A549 (cell line): ENCODE data around the gene HLX. TPM values are rescaled to one million over a fixed set of nuclear protein-coding genes. Genes with fewer than 3 reads are reported as not detected.

Experiments used
- ATAC-seq, 2 experiments: fragments of 200-7000 bp in 1 of 2; fragments of >200 bp in 1 of 2; cut with Nextera tagmentation in 1 of 2; cut with Tn5 transposase in 1 of 2; 3 replicates each; pipeline versions ENCODE4 v1.8.0 to v1.9.1; 2018 to 2020; ENCODE audit warnings: mild to moderate bottlenecking in 1 of 2, moderate library complexity in 1 of 2
- CTCF ChIA-PET: fragments of 300-600 bp; sonication (Branson Sonifier 250); formaldehyde crosslinking; extraction: SDS; loops from one replicate; lab custom pipeline; 2021; ENCODE audit warnings: antibody characterized with exemption, inconsistent platforms; lab: Yijun Ruan, JAX
- POLR2A ChIA-PET: fragments of 350-600 bp; formaldehyde crosslinking; extraction: SDS; loops from one replicate; lab custom pipeline; 2021; ENCODE audit warnings: antibody characterized with exemption, inconsistent platforms; lab: Yijun Ruan, JAX
- DNase-seq, 2 experiments: peaks; one replicate each; pipeline versions ENCODE4 v3.0.0 to v3.0.0-alpha.2; 2011 to 2016; ENCODE audit warnings: low read depth in 1 of 2, low spot score in 1 of 2
- FAIRE-seq: peaks from 2 replicates; lab custom pipeline; 2011; peaks lifted over from hg19 to GRCh38; lab: Jason Lieb, UNC
- H3K27ac ChIP-seq, 2 experiments: fragments of >200 bp; sonication (Bioruptor Twin); formaldehyde crosslinking; 3 replicates each; pipeline ENCODE4 v1.5.1; 2016 to 2017
- H3K4me1 ChIP-seq: fragments of >200 bp; sonication (Bioruptor Twin); formaldehyde crosslinking; 3 replicates; pipeline ENCODE4 v1.6.1; 2016
- H3K4me2 ChIP-seq: fragments of >200 bp; sonication (Bioruptor Twin); formaldehyde crosslinking; 3 replicates; pipeline ENCODE4 v1.6.1; 2016
- H3K4me3 ChIP-seq: fragments of >200 bp; sonication (Bioruptor Twin); formaldehyde crosslinking; 3 replicates; pipeline ENCODE4 v1.5.1; 2016
- H3K9me3 ChIP-seq: fragments of >200 bp; sonication (Bioruptor Twin); formaldehyde crosslinking; 3 replicates; pipeline ENCODE4 v1.6.1; 2016
- ATOH8 ChIP-seq: fragments of 250-450 bp; sonication (Bioruptor Pico); IDR thresholded peaks from 2 replicates; pipeline ENCODE4 v1.5.0; 2020; ENCODE audit warnings: low read depth, mild to moderate bottlenecking, moderate library complexity
- EHF ChIP-seq: fragments of 250-450 bp; sonication (Bioruptor Pico); IDR thresholded peaks from 2 replicates; pipeline ENCODE4 v1.5.0; 2020; ENCODE audit warnings: mild to moderate bottlenecking
- ESRRA ChIP-seq: fragments of 150-350 bp; IDR thresholded peaks from 2 replicates; pipeline ENCODE4 v1.6.1; 2014; ENCODE audit warnings: mild to moderate bottlenecking, low read length, borderline replicate concordance
- HDAC2 ChIP-seq: fragments of 200-600 bp; sonication (generic); IDR thresholded peaks from 2 replicates; pipeline ENCODE4 v1.6.1; 2016
- KDM1A ChIP-seq: fragments of 200-600 bp; sonication (generic); IDR thresholded peaks from 2 replicates; pipeline ENCODE4 v1.6.1; 2016; ENCODE audit warnings: low read depth, mild to moderate bottlenecking
- MYC ChIP-seq: IDR thresholded peaks from 2 replicates; pipeline ENCODE4 v1.6.1; 2012; ENCODE audit warnings: mild to moderate bottlenecking, inconsistent platforms, low read length, improper control_type of control experiment, borderline replicate concordance
- PHF8 ChIP-seq: fragments of 200-600 bp; sonication (generic); IDR thresholded peaks from 2 replicates; pipeline ENCODE4 v1.6.1; 2016; ENCODE audit warnings: low read depth, mild to moderate bottlenecking, antibody characterized with exemption, moderate library complexity, borderline replicate concordance
- RFX5 ChIP-seq: fragments of 450-650 bp; IDR thresholded peaks from 2 replicates; pipeline ENCODE4 v1.7.1; 2014; ENCODE audit warnings: antibody characterized with exemption, mild to moderate bottlenecking, moderate library complexity
- WGBS: methylation state at CpG from one replicate; pipeline ENCODE4 v1.1.6; 2017; ENCODE audit errors: missing lambda C conversion rate; 5-methylcytosine and 5-hydroxymethylcytosine counted together
- polyA plus RNA-seq, 4 experiments: library from polyadenylated mRNA; depleted of rRNA in 3 of 4; stranded (reverse); fragments of >200 nt; fragmentation: RNase III in 1 of 4; extraction: RNeasy Plus Mini Kit Qiagen cat#74134 plus additional on column Dnase treatment in 1 of 4; gene quantifications; 2 replicates in 3 of 4; 3 replicates in 1 of 4; pipeline ENCODE4 v1.2.3, GENCODE V29; 2011 to 2017

Gene HLX
- polyA plus RNA-seq, 2 of the 4 experiments (the other 2 are of a cell fraction) = 0.70 to 5.6 TPM

- no peak overlapping the region for H3K4me2 ChIP-seq
- no peak overlapping the region for H3K4me3 ChIP-seq
- no peak for DNase-seq
- no peak for ATAC-seq
- no peak overlapping the region for H3K27ac ChIP-seq
- H3K9me3 ChIP-seq = no peaks in the 10 kb centered on the region
- no peak for FAIRE-seq
- ChIA-PET CTCF (interaction anchor here (0.6 to 1.5 kb wide), 2 partner anchors 37 to 737 kb away, joined by 3 to 4 read pairs; no protein-coding TSS in a partner anchor), POLR2A (no interaction called here)
- 21% methylated on average over 5 of the region's 5 CpGs for WGBS
- TF ChIP-seq RFX5 = no peak
- no peak for TF ChIP-seq ATOH8 (CRISPR knock-in tag)
- no peak for TF ChIP-seq PHF8
- TF ChIP-seq EHF (CRISPR knock-in tag) = no peak
- no peaks in the 10 kb centered on the region for H3K4me1 ChIP-seq
These were observed 49.6 kb downstream of the HLX start for GRCh38 chr1:220928725-220929300.

- DNase-seq = no peak
- no peak overlapping the region for H3K27ac ChIP-seq
- FAIRE-seq = no peak
- no peaks in the 10 kb centered on the region for H3K4me1 ChIP-seq
- WGBS = 0% methylated on average over 1 of the region's 1 CpG
- H3K9me3 ChIP-seq = no peaks in the 10 kb centered on the region
- no peak for TF ChIP-seq HDAC2
- TF ChIP-seq KDM1A = no peak
- no peak for TF ChIP-seq MYC
- TF ChIP-seq ESRRA = no peak
- ATAC-seq = no peak
- ChIA-PET POLR2A (no interaction called here), CTCF (interaction anchor here (0.6 to 1.5 kb wide), 2 partner anchors 38 to 737 kb away, joined by 3 to 4 read pairs; no protein-coding TSS in a partner anchor)
- no peak overlapping the region for H3K4me3 ChIP-seq
- H3K4me2 ChIP-seq = no peak overlapping the region
These were observed 50.1 kb downstream of the HLX start for GRCh38 chr1:220929304-220929703.

Other genes with a start within 250 kb of the HLX start
- gene C1orf115, start 189.1 kb upstream of the HLX start, polyA plus RNA-seq (2011; rRNA removed) = 6.4 and 6.9 TPM in 2 replicates
- gene C1orf115, start 189.1 kb upstream of the HLX start, polyA plus RNA-seq (2017; fragmentation: RNase III; extraction: RNeasy Plus Mini Kit Qiagen cat#74134 plus additional on column Dnase treatment) = 6.8 to 8.9 TPM (median 7.5 TPM) in 3 replicates
- gene MTARC2, start 131.1 kb upstream of the HLX start, polyA plus RNA-seq (2011; rRNA removed) = 17.7 and 18.4 TPM in 2 replicates
- 11.1 to 14.6 TPM (median 13.5 TPM) in 3 replicates for gene MTARC2, start 131.1 kb upstream of the HLX start, polyA plus RNA-seq (2017; fragmentation: RNase III; extraction: RNeasy Plus Mini Kit Qiagen cat#74134 plus additional on column Dnase treatment)
- gene MTARC1, start 92.5 kb upstream of the HLX start, polyA plus RNA-seq (2011; rRNA removed) = 9.1 and 9.5 TPM in 2 replicates
- gene MTARC1, start 92.5 kb upstream of the HLX start, polyA plus RNA-seq (2017; fragmentation: RNase III; extraction: RNeasy Plus Mini Kit Qiagen cat#74134 plus additional on column Dnase treatment) = 10.1 to 10.9 TPM (median 10.5 TPM) in 3 replicates